Measurements from ENCODE around the gene CELSR1.
"Not testable (repeated sequence)": the region's sequence is repeated elsewhere in the genome, so short reads cannot be mapped to it uniquely, and the experiment has no call there.

Gene CELSR1

GRCh38 chr22:46338636-46339035 is 198.8 kb downstream of the CELSR1 start:
- DNase-seq: no peak

DNA sequence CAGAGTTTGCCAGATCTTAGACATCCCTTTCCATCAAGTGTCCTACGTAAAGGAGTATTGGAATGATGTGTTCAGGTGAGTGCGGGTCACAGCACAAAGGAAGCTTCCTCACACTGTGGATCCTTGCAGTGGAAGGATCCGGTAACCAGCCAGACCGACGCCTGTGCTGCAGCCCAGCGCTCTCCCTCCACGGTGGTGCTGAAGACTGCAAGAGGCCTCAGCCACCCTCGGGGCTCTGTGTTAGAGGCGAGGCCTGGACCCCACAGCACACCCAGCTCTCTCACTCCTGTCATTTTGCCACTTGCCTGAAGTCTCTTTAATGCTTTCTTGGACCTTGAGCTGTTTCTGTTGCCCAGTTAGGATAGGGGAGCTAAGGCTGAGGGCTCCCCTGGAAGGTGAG is 199.6 kb downstream of the CELSR1 start:
- no peak for DNase-seq

DNA sequence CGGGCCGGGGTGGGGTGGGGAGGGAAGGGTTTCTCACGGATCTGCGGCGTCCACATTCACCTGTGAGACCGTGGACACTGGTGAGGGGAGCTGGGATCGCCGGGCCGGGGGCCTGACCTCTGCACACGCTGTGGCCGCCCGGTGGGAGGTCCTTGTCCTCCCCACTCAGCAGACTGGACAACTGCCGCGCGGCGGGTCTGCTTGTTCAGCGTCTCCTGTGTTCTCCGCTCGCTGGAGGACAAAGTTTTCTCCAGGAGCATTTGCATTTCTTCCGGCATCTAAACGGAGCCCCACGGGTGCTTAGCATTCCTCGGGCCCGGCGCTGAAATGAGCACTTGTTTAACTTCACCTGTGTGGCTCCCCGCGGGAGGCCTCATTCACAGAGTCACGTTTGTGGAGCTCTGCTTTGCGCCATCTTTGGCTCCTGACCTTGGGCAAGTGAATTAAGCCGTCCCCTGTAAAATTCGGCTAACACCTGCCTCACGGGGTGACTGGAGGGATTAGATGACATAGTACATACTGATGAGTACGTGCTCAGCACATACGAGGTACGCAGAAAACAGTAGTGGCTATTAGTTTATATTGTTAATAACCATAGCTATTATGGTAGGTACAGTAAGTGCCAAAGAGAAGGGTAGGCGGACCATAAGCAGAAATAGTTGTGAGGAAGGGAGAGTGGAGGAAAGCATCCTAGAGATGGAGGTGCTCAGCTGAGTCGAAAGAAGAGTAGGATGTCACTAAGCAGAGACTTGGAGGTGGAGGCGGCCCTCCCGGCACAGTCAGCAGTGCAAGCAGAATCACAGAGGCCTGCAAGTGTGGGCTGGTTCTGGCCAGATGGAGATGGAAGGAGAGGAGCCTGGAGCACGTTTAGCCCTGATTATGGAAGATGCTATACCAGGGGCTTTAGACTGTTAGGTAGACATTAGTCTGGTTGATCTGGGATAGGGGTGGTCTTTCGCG is 201.0 kb downstream of the CELSR1 start:
- DNase-seq: no peak

GRCh38 chr22:46335201-46336118 is 202.0 kb downstream of the CELSR1 start, which contains the start of gene TRMU:
Gene TRMU, plus strand, starts transcription at chr22:46335714. Its CDS starts 51 bp downstream, at chr22:46335765.
- DNase-seq: peak; percentile 36

DNA sequence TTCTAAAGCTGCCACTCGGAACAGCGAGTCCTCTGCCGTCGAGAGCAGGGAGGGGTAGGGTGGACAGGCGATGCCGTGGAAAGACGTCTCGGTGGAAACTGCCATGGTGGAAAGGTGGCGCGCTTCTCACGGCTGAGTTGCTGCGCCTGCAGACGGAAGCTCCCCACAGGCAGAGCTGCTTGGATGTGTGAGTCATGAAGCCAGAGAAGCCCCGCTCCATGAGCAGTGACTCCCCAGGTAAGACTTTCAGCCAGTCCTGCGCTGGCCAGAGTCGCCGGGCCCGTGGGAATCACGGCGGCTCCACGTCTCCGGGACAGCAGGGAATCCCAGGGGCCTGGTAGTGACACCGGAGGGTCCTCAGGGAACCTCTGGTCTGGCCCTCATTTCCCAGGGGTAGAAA is 205.9 kb downstream of the CELSR1 start:
- no peak for DNase-seq

- DNase-seq: no peak
These were observed 207.0 kb downstream of the CELSR1 start for GRCh38 chr22:46330426-46330825.

GRCh38 chr22:46329616-46330015 is 207.8 kb downstream of the CELSR1 start:
- no peak for DNase-seq

- no peak for DNase-seq
These were observed 208.6 kb downstream of the CELSR1 start for GRCh38 chr22:46328797-46329196.

DNA sequence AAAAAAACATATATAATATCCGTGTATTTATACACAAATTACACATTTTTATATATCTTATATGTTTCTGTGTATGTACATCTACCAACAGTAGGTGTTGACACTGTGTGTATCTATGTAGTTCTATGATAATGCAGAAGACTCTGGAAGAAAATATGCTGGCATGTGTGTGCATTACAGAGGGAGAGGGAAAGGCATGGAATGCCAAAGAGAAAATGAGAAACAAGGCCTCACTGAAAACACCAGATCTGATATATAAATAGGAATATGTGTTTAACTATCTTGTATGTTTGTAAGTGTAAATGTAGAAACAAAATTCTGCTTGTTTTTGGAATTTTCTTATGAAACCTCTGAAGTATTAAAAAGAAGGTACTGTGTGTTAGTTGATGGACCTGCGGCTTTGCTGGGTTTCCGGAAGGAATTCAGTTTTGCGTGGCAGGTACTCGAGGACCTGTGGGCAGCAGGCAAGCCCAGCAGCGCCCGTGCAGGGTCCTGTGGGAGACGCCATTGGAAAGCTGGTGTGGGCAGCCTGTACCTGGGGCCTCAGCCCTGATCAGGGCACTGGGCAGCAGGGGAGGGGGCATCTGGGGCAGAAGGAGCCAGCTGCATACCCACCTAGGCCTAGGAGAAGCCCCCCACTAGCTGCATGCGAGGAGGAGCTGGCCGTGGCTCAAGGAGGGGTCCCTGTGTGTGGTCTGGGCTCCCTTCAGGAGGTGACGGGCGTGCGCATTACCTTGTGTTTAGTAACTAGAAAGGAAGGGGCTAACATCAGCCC is 209.5 kb downstream of the CELSR1 start:
- DNase-seq: no peak

- no peak for DNase-seq
These were observed 211.2 kb downstream of the CELSR1 start for GRCh38 chr22:46326066-46326680.

DNA sequence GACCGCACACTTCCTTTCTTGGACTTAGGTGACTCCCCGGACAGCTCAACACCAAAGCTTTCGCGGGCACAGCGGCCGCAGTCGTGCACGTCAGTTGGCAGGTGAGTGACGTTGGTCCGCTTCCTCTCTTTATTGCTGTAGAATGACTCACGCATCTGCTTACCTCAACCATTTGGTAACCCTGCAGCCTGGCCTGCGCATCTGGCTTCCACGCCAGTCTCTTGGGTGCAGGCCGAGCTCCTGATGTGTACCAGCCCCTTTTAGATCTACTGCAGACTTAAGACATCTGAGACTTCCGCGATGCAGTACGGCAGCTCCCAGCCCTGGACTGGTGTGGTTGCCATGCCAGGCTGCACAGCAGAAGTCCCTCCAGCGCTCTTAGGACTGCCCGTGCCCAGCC is 214.3 kb downstream of the CELSR1 start:
- DNase-seq: no peak

DNA sequence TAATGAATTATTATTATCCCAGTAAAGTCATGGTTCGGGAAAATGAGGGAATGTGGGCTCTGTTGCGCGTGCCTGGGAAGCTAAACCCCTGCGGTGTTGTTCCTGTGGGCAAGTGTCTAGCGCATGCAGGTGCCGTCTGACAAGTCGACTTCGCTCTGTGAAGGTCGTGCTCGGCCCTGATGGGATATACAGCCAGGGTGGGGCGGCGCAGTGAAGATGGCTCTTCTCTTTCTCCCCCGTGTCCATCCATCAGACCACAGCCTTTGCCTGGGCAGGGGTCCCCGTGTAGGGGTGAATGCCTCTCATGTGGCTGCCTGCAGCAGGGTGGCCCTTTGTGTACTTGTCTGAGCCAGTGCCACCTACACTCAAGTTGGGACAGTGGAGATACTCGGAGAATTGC is 214.7 kb downstream of the CELSR1 start:
- no peak for DNase-seq

DNA sequence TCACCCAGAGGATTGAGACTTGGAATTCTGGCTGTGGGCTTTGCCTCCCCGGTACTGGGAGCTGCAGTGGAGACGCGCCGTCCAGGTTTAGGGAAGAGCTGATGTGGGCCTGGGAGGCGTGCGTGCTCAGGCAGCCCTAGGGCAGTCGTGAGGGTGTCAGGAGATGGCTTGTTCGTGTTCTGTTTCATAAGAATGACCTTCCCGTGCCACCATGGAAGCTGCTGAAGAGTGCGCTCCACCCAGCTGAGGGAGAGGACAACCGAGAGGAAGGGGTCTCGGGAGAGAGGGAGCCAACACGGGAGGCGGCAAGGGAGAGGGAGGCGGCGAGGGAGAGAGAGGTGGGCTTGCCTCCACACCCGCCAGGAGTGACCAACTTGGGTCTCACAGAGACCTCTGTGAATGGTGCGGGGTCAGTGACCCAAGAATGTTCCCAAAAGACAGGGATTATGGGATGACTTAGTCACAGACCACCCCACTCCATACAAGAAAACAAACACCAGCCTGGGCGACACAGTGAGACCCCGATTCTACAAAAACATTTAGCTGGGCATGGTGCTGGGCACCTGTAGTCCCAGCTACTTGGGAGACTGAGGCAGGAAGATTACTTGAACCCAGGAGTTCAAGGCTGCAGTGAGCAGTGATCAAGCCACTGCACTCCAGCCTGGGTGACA is 216.6 kb downstream of the CELSR1 start:
- no peak for DNase-seq

- no peak for DNase-seq
These were observed 217.2 kb downstream of the CELSR1 start for GRCh38 chr22:46320166-46320710.

- DNase-seq: no peak
These were observed 218.1 kb downstream of the CELSR1 start for GRCh38 chr22:46319319-46319718.

- DNase-seq: no peak
These were observed 218.8 kb downstream of the CELSR1 start for GRCh38 chr22:46318576-46318975.

GRCh38 chr22:46317646-46318045 is 219.8 kb downstream of the CELSR1 start:
- DNase-seq: no peak

DNA sequence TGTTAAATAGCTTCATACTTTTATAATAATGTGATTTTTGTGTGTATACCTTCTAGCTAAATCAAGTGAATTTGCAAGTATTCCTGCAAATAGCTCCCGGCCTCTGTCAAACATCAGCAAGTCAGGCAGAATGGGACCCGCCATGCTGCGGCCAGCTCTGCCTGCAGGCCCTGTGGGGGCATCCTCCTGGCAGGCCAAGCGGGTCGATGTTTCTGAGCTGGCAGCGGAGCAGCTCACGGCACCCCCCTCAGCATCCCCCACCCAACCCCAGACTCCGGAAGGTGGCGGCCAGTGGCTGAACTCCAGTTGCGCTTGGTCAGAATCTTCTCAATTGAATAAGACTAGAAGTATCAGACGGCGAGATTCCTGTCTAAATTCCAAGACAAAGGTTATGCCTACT is 221.4 kb downstream of the CELSR1 start:
- DNase-seq: no peak

GRCh38 chr22:46312848-46313247 is 224.6 kb downstream of the CELSR1 start:
- DNase-seq: not testable (repeated sequence)

- DNase-seq: no peak
These were observed 225.4 kb downstream of the CELSR1 start for GRCh38 chr22:46312056-46312455.
